B cell (primary cell): ENCODE results near the gene KRTAP4-4. TPM values are rescaled to one million over a fixed set of nuclear protein-coding genes. Genes with fewer than 3 reads are reported as not detected.

ENCODE experiments used
- ATAC-seq: fragments of 200-7000 bp; cut with Tn5 transposase; one replicate; pipeline ENCODE4 v1.10.0; 2021; ENCODE audit warnings: low read depth, mild to moderate bottlenecking, moderate number of reproducible peaks, moderate library complexity
- CTCF ChIA-PET: fragments of 350-600 bp; sonication (Branson Sonifier 250); formaldehyde crosslinking; loops from one replicate; lab custom pipeline; 2021; ENCODE audit warnings: antibody characterized with exemption, inconsistent platforms; lab: Charles Lee
- POLR2A ChIA-PET: fragments of 350-600 bp; sonication (Branson Sonifier 250); formaldehyde crosslinking; loops from one replicate; lab custom pipeline; 2021; ENCODE audit warnings: antibody characterized with exemption; lab: Charles Lee
- DNase-seq: peaks from one replicate; pipeline ENCODE4 v3.0.0; 2013
- H2AFZ ChIP-seq: 2 replicates; pipeline ENCODE4 v1.6.1; 2012; ENCODE audit warnings: mild to moderate bottlenecking, low read depth, low read length; ENCODE audit not compliant: insufficient read depth, poor library complexity, severe bottlenecking
- H3K27ac ChIP-seq, 2 donors: 1 replicate in 1 of 2; 2 replicates in 1 of 2; pipeline ENCODE4 v1.5.1; 2012 to 2013; ENCODE audit warnings: low read length in 2 of 2, mild to moderate bottlenecking in 2 of 2, moderate library complexity in 1 of 2
- H3K27me3 ChIP-seq, 4 experiments: fragments of 200-600 bp in 1 of 4; sonication (generic) in 1 of 4; replicated peaks in 1 of 4; 1 replicate in 2 of 4; 2 replicates in 2 of 4; pipeline versions ENCODE4 v1.6.1 to v1.7.0; 2013 to 2016; ENCODE audit warnings: low read length in 3 of 4, mild to moderate bottlenecking in 2 of 4, mixed read lengths in 1 of 4, moderate library complexity in 1 of 4; ENCODE audit not compliant: insufficient read depth in 4 of 4, control insufficient read depth in 3 of 4; ENCODE audit errors: control extremely low read depth in 1 of 4
- H3K36me3 ChIP-seq, 2 experiments: replicated peaks in 1 of 2; 1 replicate in 1 of 2; 2 replicates in 1 of 2; pipeline versions ENCODE4 v1.6.1 to v1.7.1; 2013; ENCODE audit warnings: low read length in 1 of 2; ENCODE audit not compliant: insufficient read depth in 2 of 2, control insufficient read depth in 1 of 2; ENCODE audit errors: control extremely low read depth in 1 of 2, extremely low read depth in 1 of 2
- H3K4me1 ChIP-seq, 2 donors: fragments of 200-600 bp in 1 of 2; sonication (generic) in 1 of 2; 1 replicate in 1 of 2; 2 replicates in 1 of 2; pipeline versions ENCODE4 v1.5.1 to v1.6.1; 2013 to 2017; ENCODE audit warnings: low read length in 2 of 2; ENCODE audit not compliant: control insufficient read depth in 2 of 2, insufficient read depth in 2 of 2
- H3K4me2 ChIP-seq: replicated peaks from 2 replicates; pipeline ENCODE3; 2012; ENCODE audit warnings: mild to moderate bottlenecking, low read depth, low read length; ENCODE audit not compliant: poor library complexity, severe bottlenecking
- H3K4me3 ChIP-seq, 5 experiments: fragments of 200-600 bp in 1 of 5; sonication (generic) in 1 of 5; 1 replicate in 3 of 5; 2 replicates in 2 of 5; pipeline versions ENCODE4 v1.5.1 to v1.7.0; 2011 to 2016; ENCODE audit warnings: low read length in 4 of 5, mild to moderate bottlenecking in 4 of 5, low read depth in 2 of 5, control low read depth in 1 of 5, moderate library complexity in 1 of 5; ENCODE audit not compliant: insufficient read depth in 1 of 5; ENCODE audit errors: control extremely low read depth in 1 of 5, extremely low read depth in 1 of 5
- H3K79me2 ChIP-seq: fragments of 200-600 bp; sonication (generic); one replicate; pipeline ENCODE4 v1.6.0; 2016; ENCODE audit warnings: low read length; ENCODE audit not compliant: control insufficient read depth, insufficient read depth
- H3K9ac ChIP-seq: fragments of 200-600 bp; sonication (generic); 2 replicates; pipeline ENCODE4 v1.6.1; 2017; ENCODE audit warnings: mild to moderate bottlenecking, low read length, moderate library complexity
- H3K9me3 ChIP-seq, 3 donors: one replicate each; pipeline versions ENCODE4 v1.6.1 to v1.7.1; 2013; ENCODE audit warnings: low read length in 2 of 3; ENCODE audit not compliant: control insufficient read depth in 2 of 3, insufficient read depth in 1 of 3; ENCODE audit errors: control extremely low read depth in 1 of 3
- H4K20me1 ChIP-seq: 2 replicates; pipeline ENCODE4 v1.6.0; 2012; ENCODE audit warnings: mild to moderate bottlenecking, low read length; ENCODE audit not compliant: insufficient read depth, control insufficient read depth, poor library complexity, severe bottlenecking
- H3K27ac Mint-ChIP-seq: one replicate; pipeline ENCODE4 v1.8.0; 2021; ENCODE audit warnings: mixed read lengths
- H3K27me3 Mint-ChIP-seq: one replicate; pipeline ENCODE4 v1.8.0; 2021; ENCODE audit warnings: mixed read lengths
- H3K4me1 Mint-ChIP-seq: one replicate; pipeline ENCODE4 v1.8.0; 2021; ENCODE audit warnings: mixed read lengths
- H3K4me3 Mint-ChIP-seq: one replicate; pipeline ENCODE4 v1.8.0; 2021; ENCODE audit warnings: mixed read lengths
- H3K9me3 Mint-ChIP-seq: one replicate; pipeline ENCODE4 v1.8.0; 2022; ENCODE audit warnings: mixed read lengths; ENCODE audit not compliant: insufficient read depth
- CTCF ChIP-seq: fragments of 200-600 bp; IDR thresholded peaks from one replicate; pipeline ENCODE4 v1.8.0; 2022; ENCODE audit warnings: antibody characterized with exemption, mild to moderate bottlenecking
- EZH2 ChIP-seq: IDR thresholded peaks from 2 replicates; pipeline ENCODE4 v1.6.1; 2012; ENCODE audit warnings: borderline replicate concordance, low read depth, mild to moderate bottlenecking, moderate library complexity, low read length; ENCODE audit not compliant: insufficient read depth, poor library complexity, severe bottlenecking
- WGBS: methylation state at CpG from one replicate; pipeline ENCODE4 v1.1.5; 2013; ENCODE audit warnings: missing lambda C conversion rate; ENCODE audit not compliant: insufficient coverage; 5-methylcytosine and 5-hydroxymethylcytosine counted together
- intact Hi-C: fragments of 100-400 bp; cut with micrococcal nuclease; formaldehyde crosslinking; loops from one replicate; pipeline ENCODE4 v1.10.0; 2022
- polyA plus RNA-seq: library from polyadenylated mRNA; depleted of rRNA; stranded (reverse); fragments of >200 nt; gene quantifications from 2 replicates; pipeline ENCODE4 v1.2.3, GENCODE V29; 2012
- total RNA-seq, 2 donors: library from RNA; stranded (reverse); fragments of 120-200 nt in 1 of 2; gene quantifications; 1 replicate in 1 of 2; 2 replicates in 1 of 2; pipeline versions ENCODE4 v1.2.3 to v1.2.4, GENCODE V29; 2013 to 2022

The KRTAP4-4 gene
- total and polyA plus RNA-seq, 2 donors (not counting 1 experiment from before 2014, with no cell fraction given): not detected

- peaks cover 0 to 2% (median 1%) of the 10 kb centered on the region in 3 donors for H3K9me3 ChIP-seq
- no peak overlapping the region for H3K27ac ChIP-seq
- H2AFZ ChIP-seq: peak overlapping the region; percentile 8
- H3K36me3 ChIP-seq: no peaks in the 10 kb centered on the region
- peak overlapping the region; percentile 18 for H3K4me2 ChIP-seq
- DNase-seq: no peak
- TF ChIP-seq CTCF (no peak), EZH2 (no peak)
- CTCF ChIA-PET: no interaction called here
- intact Hi-C loops: no loop called here
- Mint-ChIP-seq H3K4me1 (peaks cover 5% of the 10 kb centered on the region), H3K27ac (no peak overlapping the region), H3K9me3 (peaks cover 3% of the 10 kb centered on the region), H3K4me3 (no peak overlapping the region), H3K27me3 (peaks cover 9% of the 10 kb centered on the region)
- no peaks in the 10 kb centered on the region for H3K27me3 ChIP-seq
- H3K9ac ChIP-seq: no peak overlapping the region
- no peaks in the 10 kb centered on the region for H3K79me2 ChIP-seq
- POLR2A ChIA-PET: no interaction called here
- H3K4me1 ChIP-seq: peaks cover 9 to 15% of the 10 kb centered on the region in 2 donors
- ATAC-seq: no peak
- no peaks in the 10 kb centered on the region for H4K20me1 ChIP-seq
- H3K4me3 ChIP-seq: no peak overlapping the region
- no CpG with 5 or more reads among the region's 2 CpGs for WGBS
Measured at GRCh38 chr17:41133880-41134735, 26.4 kb downstream of the KRTAP4-4 start.

GRCh38 chr17:41131979-41132378 lies 28.6 kb downstream of the KRTAP4-4 start:
- Histone ChIP-seq H4K20me1 (no peaks in the 10 kb centered on the region), H3K4me2 (no peak overlapping the region), H3K27me3 (no peaks in the 10 kb centered on the region), H3K4me1 (peaks cover 9 to 15% of the 10 kb centered on the region in 2 donors), H3K79me2 (no peaks in the 10 kb centered on the region), H3K27ac (no peak overlapping the region), H2AFZ (no peak overlapping the region), H3K9ac (no peak overlapping the region), H3K4me3 (no peak overlapping the region), H3K36me3 (no peaks in the 10 kb centered on the region), H3K9me3 (no peaks in the 10 kb centered on the region)
- Mint-ChIP-seq H3K4me1 (peaks cover 5% of the 10 kb centered on the region), H3K27me3 (no peaks in the 10 kb centered on the region), H3K9me3 (peaks cover 1% of the 10 kb centered on the region), H3K4me3 (no peak overlapping the region), H3K27ac (no peak overlapping the region)
- 100% methylated on average over 2 of the region's 3 CpGs for WGBS
- DNase-seq: no peak
- no peak for ATAC-seq
- intact Hi-C loops: no loop called here
- POLR2A ChIA-PET: no interaction called here
- TF ChIP-seq EZH2: no peak
- no peak for TF ChIP-seq CTCF
- CTCF ChIA-PET: no interaction called here
